ENCODE measurements around the gene SNRPD3. TPM values are rescaled to one million over a fixed set of nuclear protein-coding genes. Genes with fewer than 3 reads are reported as not detected.
"Not testable (repeated sequence)": the region's sequence is repeated elsewhere in the genome, so short reads cannot be mapped to it uniquely, and the experiment has no call there.

Gene SNRPD3
- polyA plus RNA-seq, 4 donors: 165 to 196 (median 182) TPM

GRCh38 chr22:24589518-24590030 lies 33.8 kb downstream of the SNRPD3 start:
- no peak for DNase-seq (ENCODE audit: low read depth in 4 of 4, low spot score in 3 of 4)

GRCh38 chr22:24590596-24591173 lies 34.9 kb downstream of the SNRPD3 start:
- DNase-seq (ENCODE audit: low read depth in 4 of 4, low spot score in 3 of 4): no peak

DNA sequence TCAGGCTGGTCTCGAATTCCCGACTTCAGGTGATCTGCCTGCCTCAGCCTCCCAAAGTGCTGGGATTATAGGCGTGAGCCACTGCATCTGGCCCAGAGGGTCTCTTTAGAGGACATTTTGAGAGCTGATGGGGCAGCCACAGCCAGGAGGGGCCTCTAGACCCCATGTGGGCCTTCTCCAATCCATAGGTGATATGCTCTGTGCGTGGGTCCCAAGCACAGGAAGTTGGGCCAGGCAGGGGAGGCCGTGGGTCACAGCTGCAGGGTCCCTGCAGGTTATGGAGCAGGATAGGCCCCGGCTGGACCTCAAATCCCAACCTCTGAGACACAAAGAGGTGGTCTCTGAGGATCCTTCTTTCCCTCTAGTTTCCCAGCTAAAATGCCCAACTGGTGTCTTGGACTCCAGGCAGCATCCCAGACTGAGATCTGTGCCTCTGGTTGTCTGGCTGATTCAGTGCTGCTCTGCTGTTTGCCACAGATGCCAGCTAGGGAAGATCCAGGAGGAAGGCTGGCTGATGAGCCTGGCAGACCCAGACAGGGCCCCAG lies 35.6 kb downstream of the SNRPD3 start:
- no peak for DNase-seq (ENCODE audit: low read depth in 4 of 4, low spot score in 3 of 4)

DNA sequence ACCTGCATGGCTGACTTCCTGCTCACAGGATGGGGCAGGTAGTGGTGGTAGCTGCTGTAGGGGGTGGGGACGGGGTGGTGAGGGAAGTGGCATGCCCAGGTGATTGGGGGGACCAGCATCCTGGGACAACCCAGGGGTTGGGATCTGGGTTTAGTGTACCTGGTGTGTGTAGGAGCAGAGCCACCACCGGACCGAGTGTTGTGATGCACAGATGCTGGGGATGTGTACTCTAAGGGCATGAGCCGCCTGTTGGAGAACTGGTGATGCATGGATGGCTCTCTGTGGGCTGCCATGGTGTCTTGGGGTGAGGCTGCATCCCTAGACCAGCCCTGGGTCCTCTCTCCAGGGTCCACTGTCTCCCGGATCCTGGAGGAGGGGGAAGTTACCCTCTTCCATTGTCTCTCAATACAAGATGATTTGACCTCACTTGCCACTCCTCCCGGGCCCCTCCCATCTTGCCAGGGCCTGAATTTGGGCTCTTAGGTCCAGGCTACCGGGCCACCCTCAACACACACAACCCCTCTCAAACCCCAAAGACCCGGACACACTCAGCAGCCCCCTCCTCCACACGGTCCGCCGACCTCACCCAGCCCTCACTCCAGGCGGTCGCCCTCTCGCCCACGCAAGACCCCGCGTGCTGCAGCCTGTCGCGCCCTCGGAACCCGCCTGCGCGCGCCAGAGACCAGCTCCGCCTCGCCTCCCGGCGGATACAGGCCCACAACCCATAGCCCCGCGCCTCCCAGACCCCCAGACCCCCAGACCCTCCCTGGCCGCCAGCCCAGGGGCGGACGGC lies 36.5 kb downstream of the SNRPD3 start:
- no peak for DNase-seq (ENCODE audit: low read depth in 4 of 4, low spot score in 3 of 4)

GRCh38 chr22:24592851-24593558 lies 37.2 kb downstream of the SNRPD3 start, which contains the start of gene LRRC75B:
Gene LRRC75B, minus strand, starts transcription at chr22:24593073. Its CDS starts 34 bp downstream, at chr22:24593039.
- DNase-seq (ENCODE audit: low read depth in 4 of 4, low spot score in 3 of 4): peak in 3 of 4 donors; percentile 58 to 67 (median 63)

DNA sequence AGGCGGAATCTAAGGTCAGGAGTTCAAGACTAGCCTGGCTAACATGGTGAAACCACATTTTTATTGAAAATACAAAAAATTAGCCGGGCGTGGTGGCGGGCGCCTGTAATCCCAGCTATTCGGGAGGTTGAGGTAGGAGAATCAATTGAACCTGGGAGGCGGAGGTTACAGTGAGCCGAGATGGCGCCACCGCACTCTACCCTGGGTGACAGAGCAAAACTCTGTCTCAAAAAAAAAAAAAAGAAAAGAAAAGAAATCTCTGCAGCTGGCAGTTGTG lies 37.7 kb downstream of the SNRPD3 start:
- not testable (repeated sequence) for DNase-seq (ENCODE audit: low read depth in 4 of 4, low spot score in 3 of 4)

DNA sequence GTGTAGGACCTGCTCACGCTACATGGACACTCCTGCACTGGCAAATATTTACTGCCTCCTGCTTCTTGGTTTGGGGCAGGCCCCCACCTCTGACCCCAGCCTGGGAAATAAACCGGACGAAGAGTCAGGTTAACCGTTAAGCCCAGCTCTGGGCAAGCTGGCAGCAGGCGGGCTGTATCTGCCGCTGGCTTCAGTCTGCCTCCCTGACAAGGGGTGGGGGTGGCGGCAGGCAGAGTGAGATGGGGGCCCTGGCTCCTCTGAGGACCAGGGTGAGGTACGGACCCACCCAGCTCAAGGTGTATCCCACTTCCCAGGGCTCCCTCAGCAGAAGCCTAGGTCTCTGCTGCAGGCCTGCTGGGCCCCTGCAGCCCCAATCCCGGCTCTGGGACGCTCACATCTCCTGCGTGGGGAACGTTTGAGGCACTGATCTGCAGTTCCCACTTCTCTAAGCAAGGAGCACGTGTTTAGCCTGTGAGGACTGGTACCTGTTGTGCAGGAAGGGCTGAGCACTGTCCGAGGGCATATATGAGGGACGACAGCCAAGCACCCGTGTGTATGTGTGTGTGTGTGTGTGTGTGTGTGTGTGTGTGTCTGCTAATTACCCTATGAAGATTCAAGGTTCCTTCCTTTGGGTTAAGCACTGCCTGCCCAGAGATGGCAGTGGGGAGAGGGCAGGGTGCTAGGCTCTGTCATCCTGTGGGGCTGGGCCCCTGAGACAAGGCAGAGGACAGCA lies 38.2 kb downstream of the SNRPD3 start:
- no peak for DNase-seq (ENCODE audit: low read depth in 4 of 4, low spot score in 3 of 4)

- no peak for DNase-seq (ENCODE audit: low read depth in 4 of 4, low spot score in 3 of 4)
Measured at GRCh38 chr22:24594569-24595120, 38.8 kb downstream of the SNRPD3 start.

- no peak for DNase-seq (ENCODE audit: low read depth in 4 of 4, low spot score in 3 of 4)
Measured at GRCh38 chr22:24595228-24595627, 39.4 kb downstream of the SNRPD3 start.

DNA sequence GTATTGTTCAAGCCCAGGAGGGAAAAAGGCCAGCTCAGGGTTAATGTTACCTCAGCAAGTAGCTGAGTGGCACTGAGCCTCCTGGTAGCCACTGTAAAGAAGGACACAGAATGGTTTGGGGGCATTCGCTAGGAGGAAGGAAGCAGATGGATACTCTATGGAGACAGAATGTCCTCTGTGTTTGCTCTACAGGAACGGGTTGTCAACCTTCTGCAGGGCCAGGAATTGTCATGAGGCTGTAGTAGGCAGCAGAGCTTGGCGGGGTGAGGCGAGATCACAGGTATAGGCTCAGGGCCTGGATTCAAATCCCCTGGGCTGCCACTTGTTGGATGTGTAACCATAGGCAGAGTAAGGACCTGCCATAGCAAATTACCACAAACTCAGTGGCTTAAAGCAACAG lies 40.1 kb downstream of the SNRPD3 start:
- no peak for DNase-seq (ENCODE audit: low read depth in 4 of 4, low spot score in 3 of 4)

GRCh38 chr22:24597076-24597475 lies 41.3 kb downstream of the SNRPD3 start:
- DNase-seq (ENCODE audit: low read depth in 4 of 4, low spot score in 3 of 4): not testable (repeated sequence)

GRCh38 chr22:24599514-24599913 lies 43.7 kb downstream of the SNRPD3 start:
- DNase-seq (ENCODE audit: low read depth in 4 of 4, low spot score in 3 of 4): no peak

GRCh38 chr22:24599958-24600715 lies 44.3 kb downstream of the SNRPD3 start:
- not testable (repeated sequence) for DNase-seq (ENCODE audit: low read depth in 4 of 4, low spot score in 3 of 4)

DNA sequence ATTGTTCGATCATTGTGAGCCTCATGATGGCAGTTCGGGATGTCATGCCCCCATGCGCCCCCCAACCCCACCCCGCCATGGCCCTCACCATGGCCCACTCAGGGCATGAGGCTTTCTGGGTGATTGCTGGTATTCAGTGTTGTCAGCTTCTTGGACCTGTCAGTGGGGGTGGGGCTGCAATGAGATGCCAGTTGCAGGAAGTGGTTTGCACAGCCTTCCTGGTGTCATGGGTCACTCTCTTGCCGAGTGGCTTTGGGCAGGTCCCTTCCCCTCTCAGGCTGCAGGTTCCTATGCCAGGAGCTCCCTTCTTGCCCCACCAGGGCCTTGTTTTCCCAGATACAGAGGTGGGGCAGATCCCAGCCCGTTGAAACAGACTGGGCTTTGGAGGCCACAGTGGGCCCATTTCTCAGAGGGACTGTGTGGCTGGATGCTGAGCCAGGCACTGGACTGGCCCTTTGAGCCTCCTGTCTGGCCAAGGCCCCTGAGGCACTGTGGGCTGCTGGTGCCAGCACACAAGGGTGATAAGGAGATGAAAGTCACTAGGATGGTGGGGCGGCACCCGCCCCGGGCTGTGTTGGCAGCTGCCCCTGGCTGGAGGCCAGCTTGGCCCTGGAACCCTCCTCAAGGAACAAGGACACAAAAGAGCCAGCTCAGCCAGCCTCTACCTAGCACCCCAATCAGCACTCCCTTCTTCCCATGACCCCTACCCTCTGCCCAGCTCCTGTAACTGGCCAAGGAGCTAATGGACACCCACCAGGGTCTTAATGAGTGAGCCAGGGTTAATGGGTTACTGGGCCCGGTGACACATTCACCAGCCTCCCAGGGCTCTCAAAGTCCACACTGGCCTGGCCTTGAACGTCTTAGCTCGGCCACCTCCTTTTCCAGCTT lies 45.7 kb downstream of the SNRPD3 start:
- no peak for DNase-seq (ENCODE audit: low read depth in 4 of 4, low spot score in 3 of 4)

DNA sequence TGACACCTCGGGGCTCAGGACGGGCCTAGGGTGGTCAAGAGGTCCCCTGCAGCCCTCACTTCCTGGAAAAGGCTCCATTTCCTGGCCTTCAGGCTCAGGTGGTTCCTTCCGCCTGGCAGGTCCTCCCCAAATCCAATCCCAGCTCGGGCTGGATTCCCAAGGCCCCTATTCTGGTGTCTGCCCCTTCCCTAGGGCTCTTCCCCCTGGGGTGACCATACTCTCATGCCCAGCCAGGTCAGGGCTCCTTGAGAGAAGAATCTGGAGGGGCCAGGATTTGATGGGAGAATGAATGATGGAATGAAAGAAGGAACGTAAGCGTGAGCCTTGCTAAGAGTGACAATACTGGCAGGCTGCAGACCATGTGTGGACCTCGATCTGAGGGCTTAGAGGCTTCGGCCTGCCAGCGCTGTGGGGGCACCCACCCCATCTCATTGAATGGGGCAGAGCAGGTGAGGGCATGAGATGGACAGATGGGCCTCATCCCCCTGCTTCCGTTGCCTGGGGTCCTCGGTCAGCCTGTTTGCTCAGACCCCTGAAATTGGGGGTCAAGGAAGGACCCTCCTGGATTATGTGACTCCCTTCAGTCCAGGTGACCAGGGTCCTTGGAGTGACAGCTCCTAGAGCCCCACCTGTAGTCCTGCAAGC lies 46.4 kb downstream of the SNRPD3 start:
- not testable (repeated sequence) for DNase-seq (ENCODE audit: low read depth in 4 of 4, low spot score in 3 of 4)

GRCh38 chr22:24602847-24603769 lies 47.3 kb downstream of the SNRPD3 start, which contains the start of gene GGT1:
Gene GGT1, plus strand, starts transcription at chr22:24603193. Its CDS starts 7,889 bp downstream, at chr22:24611082.
- not testable (repeated sequence) for DNase-seq (ENCODE audit: low read depth in 4 of 4, low spot score in 3 of 4)
